ENCODE data around the gene LCE6A.

Gene LCE6A

GRCh38 chr1:152884966-152885624 is 42.4 kb downstream of the LCE6A start:
- no peak overlapping the region for H3K4me3 Mint-ChIP-seq
- peaks cover 11% of the 10 kb centered on the region for H3K27me3 Mint-ChIP-seq
- no peaks in the 10 kb centered on the region for H3K36me3 Mint-ChIP-seq (ENCODE audit: low read depth)
- DNase-seq, result no peak
- no peak overlapping the region for H3K27ac Mint-ChIP-seq
- H3K9me3 Mint-ChIP-seq, result no peaks in the 10 kb centered on the region
- H3K4me1 Mint-ChIP-seq (ENCODE audit: low read depth), result peaks cover 2% of the 10 kb centered on the region

GRCh38 chr1:152886085-152886484 is 43.4 kb downstream of the LCE6A start:
- Mint-ChIP-seq H3K4me3 (no peak overlapping the region), H3K36me3 (ENCODE audit: low read depth) (no peaks in the 10 kb centered on the region), H3K27me3 (peaks cover 11% of the 10 kb centered on the region), H3K27ac (no peak overlapping the region), H3K9me3 (no peaks in the 10 kb centered on the region), H3K4me1 (ENCODE audit: low read depth) (no peaks in the 10 kb centered on the region)
- no peak for DNase-seq

GRCh38 chr1:152886758-152887409 is 44.2 kb downstream of the LCE6A start:
- Mint-ChIP-seq H3K4me1 (ENCODE audit: low read depth) (no peaks in the 10 kb centered on the region), H3K9me3 (no peaks in the 10 kb centered on the region), H3K27ac (no peak overlapping the region), H3K36me3 (ENCODE audit: low read depth) (no peaks in the 10 kb centered on the region), H3K4me3 (no peak overlapping the region), H3K27me3 (peaks cover 16% of the 10 kb centered on the region)
- DNase-seq, result no peak

- no peaks in the 10 kb centered on the region for H3K9me3 Mint-ChIP-seq
- no peak overlapping the region for H3K27ac Mint-ChIP-seq
- H3K4me3 Mint-ChIP-seq, result no peak overlapping the region
Measured at GRCh38 chr1:152888126-152888525, 45.5 kb downstream of the LCE6A start.

More at GRCh38 chr1:152888126-152888525, 45.5 kb downstream of the LCE6A start:
- peaks cover 18% of the 10 kb centered on the region for H3K27me3 Mint-ChIP-seq
- H3K4me1 Mint-ChIP-seq (ENCODE audit: low read depth), result no peaks in the 10 kb centered on the region
- H3K36me3 Mint-ChIP-seq (ENCODE audit: low read depth), result no peaks in the 10 kb centered on the region
- no peak for DNase-seq

Data from activated T-cell treated with anti-CD3 and anti-CD28 coated beads, Interleukin-2, amount 50 U/mL, for 24 hours (primary cell).